CD4-positive, alpha-beta T cell treated with Interleukin-4 for 4 hours (primary cell): ENCODE results near the gene SLX4.

ENCODE experiments used
- DNase-seq: peaks from one replicate; pipeline ENCODE4 v3.0.0-alpha.2; 2020

SLX4 gene

DNA sequence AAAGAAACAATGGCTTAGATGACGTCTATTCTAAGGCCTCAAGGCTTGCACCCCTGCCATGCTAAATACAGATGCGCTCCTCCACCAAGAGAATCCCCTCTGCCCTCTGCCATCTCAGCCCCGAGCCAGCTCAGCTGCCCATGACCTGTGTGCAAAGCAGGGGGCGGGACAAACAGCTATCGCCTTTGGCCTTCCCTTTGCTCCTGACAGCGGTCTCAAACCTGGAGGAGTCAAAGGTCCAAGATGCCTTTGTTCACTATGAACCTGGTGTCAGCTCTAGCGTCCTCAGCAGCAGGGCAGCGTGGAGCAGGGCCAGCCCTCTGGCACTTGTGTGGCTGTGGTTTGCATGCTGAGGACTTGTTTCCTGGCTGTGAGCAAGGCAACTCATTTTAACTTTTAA is 12.3 kb downstream of the SLX4 start:
- no peak for DNase-seq

DNA sequence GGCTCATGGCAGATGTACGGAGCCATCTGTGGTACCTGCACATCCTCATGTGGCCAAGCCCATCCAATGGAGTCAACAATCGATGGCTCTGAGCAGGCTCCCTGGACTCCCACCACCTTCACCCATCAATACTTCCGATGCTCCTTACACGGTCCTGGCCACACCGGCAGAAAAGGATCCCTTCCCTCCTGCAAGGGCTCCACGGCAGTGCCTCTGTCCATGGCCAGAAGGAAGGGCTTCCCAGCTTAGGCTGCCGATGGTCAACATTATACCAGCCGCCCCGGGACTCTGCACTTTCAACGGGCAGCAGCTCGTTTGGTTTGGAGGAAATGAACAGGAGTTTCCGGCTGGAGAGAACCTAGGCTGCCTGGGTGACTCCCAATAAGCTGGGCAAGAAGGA is 13.2 kb downstream of the SLX4 start:
- no peak for DNase-seq

DNA sequence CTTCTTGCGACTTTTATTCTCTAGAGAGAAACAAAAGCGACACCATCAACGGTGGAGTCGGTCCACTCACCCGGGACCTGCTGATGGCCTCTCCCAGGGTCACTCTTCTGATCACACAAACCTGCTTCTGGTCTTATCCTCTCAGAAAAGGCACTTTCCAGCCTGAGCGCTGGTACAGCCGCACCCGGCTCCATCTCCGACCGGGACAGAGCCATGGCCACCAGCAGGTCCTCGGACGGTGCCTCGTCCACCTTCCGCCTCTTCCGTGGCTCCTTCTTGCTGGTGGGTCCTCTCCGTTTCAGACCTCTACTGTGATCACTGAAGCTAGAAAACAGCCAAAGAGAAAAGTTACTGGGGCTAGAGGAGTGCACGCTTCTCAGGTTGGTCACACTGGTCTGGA is 13.7 kb downstream of the SLX4 start:
- no peak for DNase-seq

DNA sequence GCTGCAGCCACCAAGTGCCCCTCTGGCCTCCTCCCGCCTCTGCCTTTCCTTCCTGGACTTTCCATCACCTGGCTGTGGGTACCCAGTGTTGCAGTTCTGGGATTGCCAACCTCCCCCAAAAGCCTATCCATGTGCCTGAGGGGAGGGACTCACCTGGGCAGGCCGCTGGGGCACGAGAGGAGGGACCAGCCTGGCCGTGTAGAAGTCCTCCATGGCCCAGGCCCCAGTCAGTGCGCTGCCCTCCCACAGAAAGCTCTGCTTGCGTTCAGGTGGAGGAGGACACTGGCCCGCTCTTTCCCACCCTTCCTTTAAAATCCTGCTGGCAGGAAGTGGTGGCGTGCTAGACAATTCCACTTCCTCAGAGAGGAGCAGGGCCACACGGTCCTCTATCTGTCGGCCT is 14.2 kb downstream of the SLX4 start:
- no peak for DNase-seq

DNA sequence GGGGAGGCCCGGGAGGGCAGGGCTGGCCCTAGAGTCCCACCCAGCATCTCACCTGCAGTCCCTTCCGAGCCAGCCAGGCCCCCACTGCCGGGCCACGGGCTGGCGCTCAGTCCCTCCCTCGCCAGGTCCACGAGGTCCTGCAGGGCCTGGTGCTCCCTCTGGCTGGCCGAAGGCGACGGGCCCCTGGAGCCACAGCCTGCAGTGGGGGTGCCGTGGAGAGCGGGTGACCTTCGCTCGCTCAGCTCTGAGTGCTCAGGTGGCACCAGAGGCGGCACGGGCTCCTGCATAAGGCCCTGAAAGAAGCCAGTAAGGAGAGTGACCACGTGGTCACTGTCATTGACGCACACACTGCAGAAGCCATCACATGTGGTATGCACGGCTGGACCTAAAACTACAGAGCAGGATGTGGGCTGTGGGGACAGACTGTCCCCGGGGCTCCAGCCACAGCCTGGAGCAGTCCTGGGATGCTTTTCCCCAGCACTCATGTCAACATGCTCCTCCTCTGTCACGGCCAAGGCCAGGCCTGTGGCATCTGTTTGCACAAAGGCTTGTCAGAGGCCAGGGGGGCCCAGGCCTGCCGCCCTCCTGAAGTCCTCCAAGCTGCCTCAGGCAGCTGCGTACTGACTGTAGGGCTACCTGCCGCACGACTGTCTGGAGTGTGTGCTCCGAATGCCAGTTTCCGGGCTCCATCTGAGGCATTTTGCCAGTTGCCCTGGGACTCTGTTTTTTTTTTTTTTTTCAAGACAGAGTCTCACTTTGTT is 15.1 kb downstream of the SLX4 start:
- DNase-seq: no peak

DNA sequence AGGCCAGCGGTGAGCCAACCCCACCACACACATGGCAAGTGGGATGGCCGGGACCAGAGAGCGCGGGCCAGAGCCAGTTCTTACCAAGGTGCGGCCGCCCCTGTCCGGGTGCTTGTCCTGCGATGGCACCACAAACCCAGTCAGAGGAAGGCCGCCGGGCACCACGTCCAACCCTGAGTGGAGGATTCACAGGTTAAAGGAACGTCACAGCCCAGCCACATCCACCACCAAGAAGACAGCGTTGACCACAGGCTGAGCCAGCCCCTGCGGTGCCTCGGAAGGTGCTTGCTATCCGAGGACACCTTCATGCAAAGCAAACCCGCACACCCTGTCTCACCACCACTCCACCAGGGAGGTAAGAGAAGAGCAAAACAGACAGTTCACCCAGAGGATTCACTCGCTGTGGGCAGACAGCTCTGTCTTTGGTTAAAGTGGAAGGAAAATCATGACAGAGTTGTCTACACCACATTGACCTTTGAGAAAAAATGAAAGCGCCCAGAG is 15.8 kb downstream of the SLX4 start:
- DNase-seq: no peak

DNA sequence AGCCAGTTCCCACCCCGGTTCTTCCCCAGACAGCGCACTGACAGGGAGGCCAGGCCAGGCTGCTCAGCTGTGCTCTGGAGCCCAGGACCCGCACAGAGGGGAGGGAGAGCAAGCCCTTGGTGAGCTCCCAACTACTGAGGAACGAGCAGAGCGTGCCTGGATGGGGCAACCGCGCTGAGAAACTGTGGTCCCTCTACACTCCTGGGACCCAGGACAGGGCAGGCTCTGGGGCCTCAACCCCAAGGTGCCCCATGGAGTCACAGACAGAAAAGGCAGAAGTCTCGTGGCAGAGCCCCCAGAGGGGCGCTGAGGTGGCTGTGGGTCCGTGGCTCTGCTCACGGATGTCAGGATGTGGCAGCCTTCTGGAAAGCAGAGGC is 16.3 kb downstream of the SLX4 start:
- no peak for DNase-seq

DNA sequence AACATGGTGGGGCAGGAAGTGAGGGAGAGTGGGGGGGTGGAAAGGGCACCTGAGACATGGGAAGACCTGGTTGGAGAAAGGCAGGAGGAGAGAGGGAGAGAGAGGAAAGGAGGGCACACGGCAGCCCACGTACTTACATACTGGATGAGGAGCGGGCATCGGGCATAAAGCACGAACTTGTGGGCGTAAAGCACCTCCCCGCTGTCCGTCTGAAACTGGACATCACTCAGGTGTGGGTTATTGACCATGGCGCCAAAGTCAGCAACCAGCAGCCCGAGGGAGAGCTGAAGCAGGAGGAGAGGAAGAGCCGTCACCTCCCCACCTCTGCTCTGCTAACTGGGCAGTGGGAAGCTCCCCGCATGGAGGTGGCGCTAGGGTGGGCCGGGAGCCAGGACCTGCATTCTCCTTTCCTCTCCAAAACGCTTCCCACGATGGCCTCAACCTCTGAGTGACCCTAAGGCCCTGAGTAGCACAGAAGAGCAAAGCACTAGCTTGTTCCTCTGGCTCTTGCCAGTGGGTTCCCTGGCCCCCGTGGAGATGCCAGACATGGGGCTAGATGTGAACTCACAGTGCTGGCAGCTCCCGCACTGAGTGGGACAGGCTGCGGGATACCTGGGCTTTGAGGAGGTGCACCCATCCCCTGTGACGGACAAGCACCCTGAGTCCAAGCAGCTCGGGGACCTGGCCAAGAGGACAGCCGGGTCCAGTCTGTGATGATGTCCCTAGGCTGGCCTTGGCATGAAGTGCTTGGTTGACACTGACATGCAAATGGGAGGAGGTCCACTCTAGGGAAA is 16.9 kb downstream of the SLX4 start:
- DNase-seq: no peak

DNA sequence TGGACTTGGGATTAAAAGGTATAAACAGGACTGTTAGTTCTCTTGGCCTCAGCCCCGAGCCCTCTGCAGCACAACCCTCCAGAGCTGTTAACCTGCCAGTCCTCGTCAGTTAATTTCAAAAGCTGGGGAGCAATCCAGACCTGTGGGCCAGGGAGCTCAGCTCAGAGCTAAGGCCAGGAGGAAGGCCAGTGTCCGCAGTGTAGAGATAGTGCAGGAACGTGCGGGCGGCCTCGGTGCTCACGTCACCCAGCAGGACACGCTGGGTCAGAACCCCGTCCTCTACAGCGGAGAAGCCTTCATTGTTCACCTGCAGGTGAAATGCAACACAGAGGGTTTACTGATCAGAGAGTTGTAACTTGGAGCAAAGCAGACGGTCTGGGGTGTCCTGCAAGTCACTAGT is 18.8 kb downstream of the SLX4 start:
- no peak for DNase-seq

DNA sequence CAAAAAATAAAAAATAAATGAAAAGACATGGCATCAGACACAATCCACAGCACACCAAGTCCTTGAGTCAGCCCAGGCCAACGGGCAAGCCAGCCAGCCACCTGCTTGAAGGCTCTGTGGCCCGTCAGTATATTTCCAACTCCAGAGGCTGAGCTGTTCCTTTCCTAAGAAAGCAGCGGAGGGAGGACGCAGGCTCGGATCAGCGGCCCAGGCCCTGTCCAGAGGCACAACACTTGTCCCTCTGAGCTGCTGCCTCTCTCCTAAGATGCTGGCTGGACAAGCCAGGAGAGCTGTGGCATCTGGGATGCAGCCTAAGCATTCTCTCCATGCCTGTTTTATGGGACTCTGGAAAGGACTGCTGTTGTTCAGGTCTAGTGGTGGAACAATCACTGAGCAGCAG is 19.4 kb downstream of the SLX4 start:
- DNase-seq: no peak

DNA sequence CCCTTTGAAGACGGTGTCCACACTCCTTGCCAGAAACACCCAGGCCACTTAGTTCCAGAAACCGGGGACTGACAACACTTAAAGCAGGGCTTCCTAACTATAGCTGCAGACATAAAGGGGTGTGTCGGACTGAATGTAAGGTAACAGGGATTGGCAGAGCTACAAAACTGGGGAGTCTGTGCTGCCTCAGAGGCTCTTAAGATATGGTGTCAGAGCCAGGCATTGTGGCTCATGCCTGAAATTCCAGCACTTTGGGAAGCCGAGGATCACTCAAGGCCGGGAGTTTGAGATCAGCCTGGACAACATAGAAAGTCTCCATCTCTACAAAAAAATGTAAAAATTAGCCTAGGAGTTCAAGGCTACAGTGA is 20.0 kb downstream of the SLX4 start:
- DNase-seq: no peak

DNA sequence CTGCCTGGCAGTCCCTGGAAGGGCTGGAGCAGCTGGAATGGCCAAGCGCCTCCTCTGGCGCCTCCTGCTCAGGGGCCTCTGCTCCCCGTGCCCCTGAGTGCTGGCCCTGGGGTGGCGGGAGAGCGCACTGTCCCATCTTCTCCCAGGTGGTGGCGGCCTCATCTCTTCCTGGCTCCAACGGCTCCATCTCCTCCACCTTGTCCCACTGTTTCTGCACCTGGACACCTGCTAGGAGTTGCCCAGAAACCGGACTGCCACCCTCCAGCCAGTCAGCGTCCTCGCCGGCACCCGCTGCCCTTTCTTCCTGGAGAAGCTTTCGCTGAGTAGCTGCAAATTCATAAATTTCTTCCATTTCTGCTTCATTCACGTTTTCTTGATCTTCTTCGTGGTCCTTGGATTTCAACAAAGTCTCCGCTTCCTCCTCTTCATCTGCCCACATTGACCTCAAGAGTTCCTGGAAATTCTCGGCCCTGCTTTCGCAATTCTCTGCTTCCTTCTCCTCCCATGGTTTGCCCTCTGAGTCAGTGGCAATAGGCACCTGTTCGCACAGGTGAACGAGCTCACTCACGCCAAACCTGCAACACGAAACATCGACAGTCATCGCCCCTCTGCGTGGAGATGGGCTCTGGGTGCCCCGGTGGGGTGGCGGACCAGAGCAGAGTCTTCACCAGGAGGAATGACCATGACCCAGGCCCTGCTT is 20.5 kb downstream of the SLX4 start:
- DNase-seq: no peak

DNA sequence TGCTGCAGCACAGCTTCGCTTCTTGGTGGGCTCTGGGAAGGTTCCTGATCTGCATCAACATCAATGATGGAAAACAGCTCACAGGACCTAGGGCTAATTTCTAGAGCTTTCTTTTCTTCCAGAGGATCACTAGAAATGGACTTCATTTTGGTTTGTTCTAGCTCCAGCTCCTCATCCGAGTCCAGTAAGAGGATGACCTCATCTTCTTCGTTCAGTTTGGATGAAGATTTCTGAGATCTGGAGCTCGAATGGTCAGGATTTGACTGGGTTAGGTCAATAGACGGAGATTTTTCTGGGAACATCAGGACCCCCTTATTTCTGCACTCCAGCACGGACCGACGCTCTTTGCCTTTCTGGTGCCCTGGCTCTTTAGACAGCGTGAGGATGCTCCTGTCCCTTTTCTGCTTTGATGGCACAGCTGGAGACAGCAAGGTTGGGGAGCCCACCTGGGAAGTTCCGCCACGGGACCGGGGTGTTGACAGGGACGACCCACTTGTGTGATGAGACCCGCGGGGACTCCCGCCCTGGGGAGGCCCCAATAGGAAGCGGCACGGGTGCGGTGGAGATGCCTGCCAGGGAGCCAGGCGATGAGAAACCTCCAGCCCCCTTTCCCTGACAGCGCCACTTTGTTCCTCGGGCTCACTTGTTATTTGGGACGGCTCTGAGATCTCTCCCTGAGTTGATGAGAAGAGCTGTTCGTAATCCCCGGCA is 21.3 kb downstream of the SLX4 start:
- DNase-seq: no peak

DNA sequence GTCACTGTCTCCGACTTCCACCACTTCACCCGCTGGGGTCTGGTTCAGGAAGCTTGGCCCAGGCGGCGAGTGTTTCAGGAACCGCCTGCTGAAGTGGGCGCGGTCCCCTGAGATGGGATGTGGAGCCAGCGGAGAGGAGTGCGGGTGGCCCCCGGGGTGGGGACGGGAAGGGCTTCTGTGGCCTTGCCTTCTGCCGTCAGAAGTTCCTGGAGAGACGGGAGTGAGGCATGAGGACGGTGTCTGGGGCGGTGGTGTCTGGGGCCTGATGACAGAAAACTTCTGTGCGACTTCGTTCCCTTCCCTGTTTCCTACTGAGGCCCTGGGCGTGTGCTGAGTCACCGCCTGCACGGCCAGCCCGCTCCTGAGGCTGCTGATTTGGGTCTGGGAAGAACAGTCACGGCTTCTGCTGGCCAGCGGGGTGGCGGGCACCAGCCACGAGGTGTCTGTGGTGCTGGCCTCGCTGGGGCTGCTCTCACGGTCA is 21.9 kb downstream of the SLX4 start:
- DNase-seq: no peak

DNA sequence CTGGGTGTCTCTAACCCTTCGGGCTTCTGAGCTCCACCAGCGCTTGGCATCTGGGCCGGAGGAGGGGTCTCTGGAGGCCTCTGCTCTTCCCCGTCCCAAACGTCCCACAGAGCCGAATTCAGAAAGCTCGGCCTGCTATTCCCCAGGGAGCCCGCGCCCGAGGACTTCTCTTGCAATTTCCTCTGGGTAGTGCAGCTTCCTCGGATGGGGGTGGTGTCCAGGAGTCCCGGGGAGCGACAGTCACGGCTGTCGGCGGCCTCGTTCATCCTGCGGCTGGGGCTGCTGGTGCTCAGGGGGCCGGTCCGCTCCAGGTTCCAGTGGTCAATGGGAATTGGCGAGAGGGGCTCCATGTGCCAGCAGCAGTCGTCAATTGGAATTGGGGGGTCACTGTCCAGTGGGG is 22.4 kb downstream of the SLX4 start:
- DNase-seq: no peak

DNA sequence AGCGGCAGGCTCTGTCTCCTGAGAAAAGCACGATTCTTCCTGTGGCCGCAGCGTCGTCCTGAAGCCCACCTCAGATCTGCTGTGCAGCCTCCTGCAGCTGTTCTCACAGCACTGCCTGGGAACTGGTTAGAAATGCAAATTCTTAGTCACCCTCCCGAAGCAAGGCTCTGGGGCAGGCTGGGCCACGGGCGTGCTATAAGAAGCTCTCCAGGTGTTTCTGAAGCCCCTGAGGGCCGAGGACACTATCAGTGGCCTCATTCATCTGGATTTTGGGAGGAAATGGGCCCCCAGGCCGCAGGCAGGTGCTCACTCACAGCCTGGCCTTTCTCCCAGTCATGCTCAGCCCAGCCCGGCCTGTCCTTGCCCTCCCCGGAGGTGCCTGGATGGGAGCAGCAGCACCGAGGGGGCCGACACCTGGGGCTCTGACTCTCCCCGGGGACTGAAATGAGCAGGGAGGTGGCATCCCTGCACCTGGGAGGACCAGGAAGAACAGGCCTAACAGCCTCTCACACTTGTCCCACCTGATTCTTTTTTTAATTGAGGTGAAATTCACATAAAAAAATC is 23.8 kb downstream of the SLX4 start:
- DNase-seq: no peak

DNA sequence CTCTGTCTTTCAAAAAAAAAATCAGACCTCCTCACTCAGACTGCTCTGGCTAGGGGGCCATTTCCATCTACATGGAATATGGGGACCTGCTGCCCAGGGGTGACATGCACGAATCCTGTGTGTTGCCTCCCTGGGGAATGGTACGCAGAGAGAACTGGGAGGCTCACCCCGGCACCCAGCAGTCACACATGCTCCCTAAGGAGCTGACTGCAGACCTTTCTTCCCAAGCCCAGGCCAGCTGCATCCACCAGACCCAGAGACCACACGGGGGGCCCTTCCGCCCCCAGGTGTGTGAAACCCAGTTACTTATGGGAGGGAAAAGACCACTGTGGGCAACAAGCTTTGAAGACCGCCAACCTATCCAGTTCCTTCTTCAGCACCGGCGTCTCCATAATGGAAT is 27.0 kb downstream of the SLX4 start:
- no peak for DNase-seq

DNA sequence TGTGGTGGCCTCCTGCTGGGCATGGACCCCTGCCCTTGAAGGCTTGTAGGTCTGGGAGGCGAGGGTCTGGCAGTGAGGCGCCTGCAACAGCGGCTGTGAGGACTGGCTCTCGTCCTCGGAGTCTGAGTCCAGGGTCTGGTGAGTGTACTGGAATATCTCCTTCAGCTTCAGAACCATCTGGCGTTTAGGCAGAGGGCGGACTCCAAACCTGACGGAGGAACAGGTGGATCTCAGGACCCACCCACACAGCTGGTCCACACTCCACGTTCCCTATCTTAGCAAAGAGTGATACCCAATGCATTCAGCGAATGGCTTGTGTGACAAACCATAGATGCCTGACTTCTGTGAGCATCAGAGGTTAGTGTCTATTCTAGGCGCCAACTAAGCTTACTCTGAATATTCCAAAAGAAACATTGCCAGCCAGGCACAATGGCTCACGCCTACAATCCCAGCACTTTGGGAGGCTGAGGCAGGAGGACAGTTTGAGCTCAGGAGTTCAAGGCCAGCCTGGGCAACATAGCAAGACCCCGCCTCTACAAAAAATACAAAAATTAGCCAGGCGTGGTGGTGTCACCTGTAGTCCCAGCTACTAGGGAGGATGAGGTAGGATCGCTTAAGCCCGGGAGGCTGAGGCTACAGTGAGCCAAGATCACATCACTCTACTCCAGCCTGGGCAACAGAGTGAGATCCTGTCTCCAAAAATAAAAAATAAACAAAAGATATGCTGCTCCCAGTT is 27.9 kb downstream of the SLX4 start:
- no peak for DNase-seq

DNA sequence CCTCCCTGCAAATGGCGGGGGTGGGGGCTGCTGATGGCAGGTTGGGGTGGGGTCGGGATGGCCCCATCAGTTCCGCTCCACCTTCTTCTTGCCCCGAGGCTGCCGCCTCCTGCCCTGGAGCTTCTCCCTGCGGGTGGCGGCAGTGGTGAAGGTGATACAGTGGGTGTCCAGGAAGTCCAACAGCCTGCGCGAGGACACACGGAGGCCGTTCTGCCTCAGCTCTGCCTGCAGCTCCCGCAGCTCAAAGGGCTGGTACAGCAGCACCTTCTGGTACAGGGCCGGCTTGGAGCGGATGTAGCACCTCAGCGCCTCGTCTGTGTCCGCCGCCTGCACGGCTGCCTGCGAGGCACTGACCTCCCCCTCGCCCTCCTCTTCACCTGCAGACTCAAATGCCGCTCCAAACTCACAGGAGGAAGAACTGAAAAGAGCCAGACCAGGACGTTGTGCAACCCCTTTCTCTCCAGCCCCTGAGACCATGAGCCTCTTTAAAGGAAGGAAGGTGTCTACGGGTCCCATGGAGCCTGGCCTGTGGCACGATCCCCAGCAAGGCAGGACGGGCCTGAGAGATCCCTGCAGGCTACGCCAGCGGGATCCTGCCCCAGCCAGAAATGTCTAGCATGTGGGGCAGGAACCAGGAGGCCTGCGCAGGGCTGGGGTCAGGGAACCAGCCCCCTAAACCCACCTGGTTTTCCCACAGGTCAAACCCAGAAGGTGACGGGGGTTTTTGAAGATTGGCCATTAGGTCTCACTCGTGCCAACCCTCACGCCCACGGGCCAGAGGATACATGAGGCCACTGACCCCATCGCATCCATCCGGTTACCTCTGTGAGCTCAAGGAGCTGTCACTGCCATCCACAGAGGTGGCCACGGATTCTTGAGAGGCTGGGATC is 28.9 kb downstream of the SLX4 start:
- DNase-seq: no peak

DNA sequence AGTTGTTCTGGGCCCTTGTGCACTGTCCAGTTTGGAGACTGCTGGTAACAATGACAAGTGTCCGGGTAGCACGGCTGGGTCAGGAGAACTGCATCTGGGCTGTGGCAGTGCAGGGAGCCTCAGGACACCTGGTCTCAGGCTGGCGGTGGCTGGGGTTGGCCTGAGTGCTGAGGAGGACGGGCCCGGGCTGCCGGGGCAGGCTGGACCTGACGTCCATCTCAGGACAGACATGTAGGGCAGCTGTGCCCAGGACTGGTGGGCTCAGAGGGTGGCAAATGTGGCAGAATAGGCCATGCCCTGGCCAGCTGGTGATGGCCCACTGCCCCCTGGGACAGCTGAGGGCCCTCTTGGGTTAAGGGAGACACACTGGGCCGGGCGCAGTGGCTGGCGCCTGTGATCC is 30.0 kb downstream of the SLX4 start:
- no peak for DNase-seq

DNA sequence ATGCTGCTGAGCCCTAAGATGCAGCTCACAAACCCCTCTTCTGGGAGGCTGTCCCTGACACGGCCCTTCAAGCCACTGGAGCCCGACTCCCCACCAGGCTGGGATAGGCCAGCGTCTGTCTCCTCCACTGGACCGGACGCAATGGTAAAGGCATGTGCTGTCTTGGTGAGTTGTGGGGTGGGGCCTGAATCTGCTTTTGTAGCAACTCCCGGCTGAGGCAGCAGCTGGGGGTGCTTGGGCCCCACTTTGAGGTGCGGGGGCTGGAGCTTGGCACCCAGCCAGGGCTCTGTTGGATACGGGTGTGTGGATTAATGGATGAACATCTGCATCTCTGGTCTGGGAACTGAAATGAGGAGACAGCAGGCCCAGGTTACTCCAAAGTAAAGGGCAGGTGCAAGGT is 30.7 kb downstream of the SLX4 start:
- no peak for DNase-seq
